Muscle of leg (tissue), 16 donors: ENCODE data around the gene DCLRE1C. TPM values are rescaled to one million over a fixed set of nuclear protein-coding genes. Genes with fewer than 3 reads are reported as not detected.
"Not testable (repeated sequence)": the region's sequence is repeated elsewhere in the genome, so short reads cannot be mapped to it uniquely, and the experiment has no call there.

ENCODE experiments used
- DNase-seq: peaks from one replicate; pipeline ENCODE4 v3.0.0; 2013
- H3K27ac ChIP-seq: one replicate; pipeline ENCODE4 v1.5.1; 2013; ENCODE audit warnings: mild to moderate bottlenecking, low read length, control low read depth
- H3K27me3 ChIP-seq: one replicate; pipeline ENCODE4 v1.6.1; 2013; ENCODE audit warnings: low read length; ENCODE audit not compliant: control insufficient read depth, insufficient read depth
- H3K36me3 ChIP-seq: one replicate; pipeline ENCODE4 v1.6.1; 2013; ENCODE audit warnings: low read length; ENCODE audit not compliant: control insufficient read depth, insufficient read depth
- H3K4me1 ChIP-seq: one replicate; pipeline ENCODE4 v1.6.1; 2013; ENCODE audit warnings: low read length; ENCODE audit not compliant: control insufficient read depth, insufficient read depth
- H3K4me3 ChIP-seq: one replicate; pipeline ENCODE4 v1.5.1; 2013; ENCODE audit warnings: low read length, control low read depth
- H3K9me3 ChIP-seq: replicated peaks from 2 replicates; pipeline ENCODE4 v1.6.1; 2013; ENCODE audit warnings: low read depth, low read length; ENCODE audit not compliant: control insufficient read depth
- WGBS: methylation state at CpG from one replicate; pipeline ENCODE4 v1.1.5; 2013; ENCODE audit warnings: missing lambda C conversion rate; ENCODE audit not compliant: insufficient coverage; 5-methylcytosine and 5-hydroxymethylcytosine counted together
- long read RNA-seq, 11 donors: transcript quantifications; one replicate each; lab custom pipeline, GENCODE V29; 2026
- polyA plus RNA-seq, 8 donors: library from polyadenylated mRNA; unstranded; fragments of 120-200 nt; gene quantifications; one replicate each; pipeline versions ENCODE4 v1.2.1 to v1.2.3, GENCODE V29; 2013; ENCODE audit warnings: inconsistent platforms in 1 of 8, low replicate concordance in 1 of 8; ENCODE audit not compliant: insufficient read length in 8 of 8, insufficient read depth in 1 of 8
- total RNA-seq: library from RNA; stranded (reverse); fragments of 120-200 nt; gene quantifications from one replicate; pipeline ENCODE4 v1.2.4, GENCODE V29; 2013

Gene DCLRE1C
- total RNA-seq = 9.2 TPM
- polyA plus RNA-seq = 10 to 100 TPM in 1 of 8 donors, 1 to 10 TPM in 7; 6.5 to 10.8 (median 7.3) TPM
- long read RNA-seq, donor 1 = 0 reads
- long read RNA-seq, donor 2, partial matches to known transcripts = 0 of 1 reads
- long read RNA-seq, donor 2, other reads (novel, unspliced or antisense) = 0 of 1 reads
- long read RNA-seq, donor 3 = 0 reads
- long read RNA-seq, donor 4 = 0 reads
- long read RNA-seq, donor 5 = 0 reads
- long read RNA-seq, donor 6, partial matches to known transcripts = 13 of 14 reads
- long read RNA-seq, donor 6, other reads (novel, unspliced or antisense) = 0 of 14 reads
- long read RNA-seq, donor 7 = 0 reads
- long read RNA-seq, donor 8, partial matches to known transcripts = 0 of 1 reads
- long read RNA-seq, donor 8, other reads (novel, unspliced or antisense) = 0 of 1 reads
- long read RNA-seq, donor 9 = 0 reads
- long read RNA-seq, donor 10, partial matches to known transcripts = 30 of 32 reads
- long read RNA-seq, donor 10, other reads (novel, unspliced or antisense) = 0 of 32 reads
- long read RNA-seq, donor 11, partial matches to known transcripts = 0 of 1 reads
- long read RNA-seq, donor 11, other reads (novel, unspliced or antisense) = 0 of 1 reads

DNA sequence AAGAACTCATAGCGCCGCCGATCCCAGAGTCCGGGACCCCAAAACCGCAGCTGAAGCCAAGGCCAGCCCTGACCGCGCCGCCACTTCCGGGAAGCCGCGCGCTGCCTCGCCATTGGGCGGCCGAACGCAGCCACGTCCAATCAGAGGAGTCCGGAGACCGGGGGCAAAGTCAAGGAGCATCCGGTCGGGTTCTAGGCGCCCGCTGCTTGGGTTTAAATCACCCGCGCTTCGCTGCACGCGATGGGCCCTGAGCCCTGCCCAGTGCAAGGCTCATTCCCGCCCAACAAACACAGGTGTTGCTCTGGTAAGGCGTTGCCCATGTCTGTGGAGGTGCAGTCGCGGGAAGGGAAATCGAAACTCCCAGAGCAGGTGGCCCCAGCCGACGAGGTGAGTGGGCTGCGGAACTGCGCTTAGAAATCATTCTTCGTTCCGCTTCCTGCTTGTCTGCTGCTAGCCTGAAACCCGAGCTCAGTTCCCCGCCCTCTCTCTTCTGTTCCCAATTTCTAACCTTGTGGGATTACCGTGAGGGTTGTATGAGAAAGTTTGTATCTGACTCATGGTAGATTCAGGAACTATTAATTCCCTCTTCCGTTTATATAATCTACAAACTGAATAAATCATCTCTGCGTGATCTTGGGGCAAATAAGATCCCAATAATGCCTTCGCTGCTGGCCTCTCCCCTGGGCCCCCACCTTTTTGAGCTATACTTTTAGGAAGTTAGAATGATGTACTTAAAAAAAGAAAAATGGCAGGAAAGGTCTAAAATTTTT is at the start of gene DCLRE1C:
TSS of gene DCLRE1C (minus strand) at position 96 of the 770 bp plus-strand sequence. CDS start at position 10, 86 bp downstream.
- 0% methylated on average over 35 of the region's 45 CpGs for WGBS
- peaks cover 14% of the 10 kb centered on the region for H3K4me1 ChIP-seq
- DNase-seq = peak; percentile 96

DNA sequence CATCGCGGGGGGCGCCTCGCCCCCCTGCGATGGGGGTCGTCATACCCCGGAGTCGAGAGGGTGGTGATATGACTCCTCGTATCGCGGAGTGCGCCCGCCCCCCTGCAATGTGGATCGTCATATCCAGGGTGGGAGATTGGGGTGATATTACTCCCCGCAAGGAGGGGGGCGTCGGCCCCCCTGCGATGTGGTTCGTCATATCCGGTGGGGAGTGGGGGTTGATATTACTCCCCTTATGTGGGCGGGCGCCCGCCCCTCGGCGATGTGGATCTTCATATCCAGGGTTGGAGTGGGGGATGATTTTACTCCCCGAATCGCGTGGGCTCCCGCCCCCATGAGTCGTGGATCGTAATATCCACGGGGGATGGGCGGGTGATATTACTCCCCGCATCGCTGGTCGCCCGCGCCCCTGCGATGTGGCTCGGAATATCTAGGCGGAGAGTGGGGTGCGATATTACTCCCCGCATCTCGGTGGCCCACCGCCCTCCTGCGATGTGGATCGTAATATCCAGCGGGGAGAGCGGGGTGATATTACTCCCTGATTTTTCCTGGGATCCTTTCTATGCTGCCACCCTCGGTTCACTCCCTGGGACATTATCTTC is 42.2 kb upstream of the DCLRE1C start:
- Histone ChIP-seq H3K27ac (no peak overlapping the region), H3K9me3 (no peaks in the 10 kb centered on the region), H3K36me3 (no peaks in the 10 kb centered on the region), H3K27me3 (no peaks in the 10 kb centered on the region), H3K4me3 (no peak overlapping the region), H3K4me1 (no peaks in the 10 kb centered on the region)
- WGBS = 63% methylated on average over 38 of the region's 50 CpGs
- no peak for DNase-seq

More for the DNA sequence above, at the start of gene DCLRE1C:
- no peaks in the 10 kb centered on the region for H3K27me3 ChIP-seq
- peak within 1 kb of the TSS; percentile 95 for H3K27ac ChIP-seq
- H3K4me3 ChIP-seq = peak within 1 kb of the TSS; percentile 91
- no peaks in the 10 kb centered on the region for H3K9me3 ChIP-seq
- no peaks in the 10 kb centered on the region for H3K36me3 ChIP-seq

DNA sequence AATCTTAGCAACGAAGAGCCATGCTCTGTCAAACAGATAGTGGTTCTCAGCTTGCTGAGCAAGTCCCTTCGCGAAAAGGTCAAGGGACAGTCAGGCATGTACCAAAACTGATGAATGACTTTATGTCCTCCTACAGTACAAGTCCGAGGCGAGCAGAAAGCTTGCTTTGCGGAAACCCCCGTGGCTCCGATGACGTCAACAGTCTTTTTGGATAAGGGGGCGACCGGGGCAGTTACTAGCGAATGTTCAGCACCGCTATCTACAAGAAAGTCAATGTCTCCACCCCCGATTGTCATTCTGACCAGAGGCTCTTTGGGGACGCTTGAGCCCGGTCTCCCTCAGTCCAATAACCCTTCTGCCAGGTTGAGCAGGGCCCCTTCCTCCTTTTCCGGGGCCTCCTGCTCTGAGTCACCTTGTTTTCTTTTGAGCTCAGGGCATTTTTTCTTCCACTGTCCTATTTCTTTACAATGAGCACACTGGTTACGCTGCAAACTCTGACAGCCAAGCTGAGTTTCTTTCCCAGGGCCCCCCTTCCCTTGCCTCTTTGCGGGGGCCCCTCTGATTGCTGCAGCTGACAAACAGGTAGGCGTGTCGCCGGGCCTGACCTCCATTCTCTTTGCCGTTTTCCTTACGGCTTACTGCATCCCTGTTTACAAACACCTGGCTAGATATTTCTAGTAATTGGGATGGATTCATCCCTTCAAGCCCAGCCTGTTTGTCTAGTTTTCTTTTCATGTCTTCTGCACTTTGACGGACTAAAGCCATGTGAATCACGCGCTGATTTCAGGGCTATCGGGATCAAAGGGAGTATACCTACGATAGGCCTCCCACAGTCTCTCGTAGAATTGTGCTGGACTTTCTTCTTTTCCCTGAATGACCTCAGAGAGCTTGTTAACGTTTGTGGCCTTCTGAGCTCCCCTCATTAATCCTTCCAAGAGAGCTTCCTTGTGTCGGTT is 39.9 kb upstream of the DCLRE1C start:
- not testable (repeated sequence) for H3K36me3 ChIP-seq, H3K27ac ChIP-seq, H3K4me3 ChIP-seq, H3K27me3 ChIP-seq, H3K4me1 ChIP-seq, H3K9me3 ChIP-seq, DNase-seq
- WGBS = 69% methylated on average over 27 of the region's 32 CpGs

DNA sequence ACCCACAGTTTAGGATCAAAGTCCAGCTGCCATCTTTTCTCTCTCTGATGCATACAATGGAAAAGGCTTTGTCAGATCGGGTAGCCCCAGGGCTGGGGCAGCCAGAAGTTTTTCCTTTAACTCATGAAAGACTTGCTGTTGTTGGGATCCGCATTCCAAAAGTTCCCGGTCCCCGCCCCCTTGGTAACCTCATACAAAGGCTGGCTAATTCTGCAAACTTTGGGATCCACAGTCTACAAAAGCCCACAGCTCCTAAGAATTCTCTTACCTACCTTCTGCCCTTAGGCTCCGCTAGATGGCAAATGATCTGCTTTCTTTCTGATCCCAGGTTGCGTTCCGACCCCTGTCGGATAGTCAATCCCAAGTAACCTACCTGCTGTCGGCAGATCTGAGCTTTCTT is 38.4 kb upstream of the DCLRE1C start:
- not testable (repeated sequence) for H3K36me3 ChIP-seq, H3K27ac ChIP-seq, DNase-seq, H3K27me3 ChIP-seq, H3K9me3 ChIP-seq, H3K4me1 ChIP-seq, H3K4me3 ChIP-seq
- WGBS = 75% methylated on average over 8 of the region's 9 CpGs

DNA sequence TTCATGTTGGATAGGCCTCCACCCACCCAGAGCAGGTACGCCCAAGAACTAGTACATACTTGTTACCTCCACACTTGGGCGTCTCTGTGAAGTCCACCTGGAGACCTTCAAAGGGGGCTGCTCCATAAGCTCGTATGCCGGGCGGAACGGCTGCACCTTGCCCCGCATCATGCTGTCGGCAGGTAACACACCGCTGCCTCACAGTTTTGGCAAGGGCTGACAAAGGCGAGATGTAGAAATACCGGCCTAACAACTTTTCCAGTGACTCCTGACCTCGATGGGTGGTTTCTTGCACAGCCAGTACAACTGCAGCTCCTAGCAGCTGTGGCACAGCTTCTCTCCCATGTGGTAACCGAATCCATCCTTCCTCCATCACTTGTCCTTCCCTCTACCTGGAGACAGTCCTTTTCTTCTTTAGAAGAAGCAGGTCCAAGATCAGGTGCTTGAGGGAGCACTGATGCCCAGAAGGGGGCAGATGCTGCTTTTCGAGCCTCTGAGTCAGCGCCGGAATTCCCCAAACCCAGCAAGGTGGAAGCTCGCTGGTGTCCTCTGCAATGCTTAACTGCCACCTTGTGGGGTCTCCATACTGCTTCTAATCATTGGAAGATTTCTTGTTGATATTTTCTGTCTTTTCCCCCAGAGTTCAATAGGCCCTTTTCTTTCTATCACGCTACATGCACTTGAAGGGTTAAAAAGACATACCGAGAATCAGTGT is 37.3 kb upstream of the DCLRE1C start:
- not testable (repeated sequence) for H3K4me1 ChIP-seq, H3K27ac ChIP-seq, H3K36me3 ChIP-seq, H3K4me3 ChIP-seq, H3K9me3 ChIP-seq, H3K27me3 ChIP-seq
- WGBS = 70% methylated on average over 16 of the region's 19 CpGs
- DNase-seq = peak; percentile 5

DNA sequence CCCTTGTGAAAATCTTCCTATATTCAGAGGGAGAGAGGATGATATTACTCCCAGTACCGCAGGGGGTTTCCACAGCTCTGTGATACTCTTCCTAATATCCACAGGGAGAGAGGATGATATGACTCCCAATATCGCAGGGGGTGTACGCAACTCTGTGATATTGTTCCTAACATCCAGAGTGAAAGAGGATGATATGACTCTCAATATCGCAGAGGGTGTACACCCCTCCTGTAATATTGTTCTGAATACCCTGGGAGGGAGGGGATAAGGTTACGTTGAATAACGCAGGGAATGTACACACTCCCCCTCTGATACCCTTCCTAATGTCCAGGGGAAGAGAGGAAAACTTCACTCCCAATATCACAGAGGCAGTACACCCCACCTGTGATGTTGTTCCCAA is 35.7 kb upstream of the DCLRE1C start:
- H3K27ac ChIP-seq, H3K4me3 ChIP-seq, DNase-seq, H3K36me3 ChIP-seq, H3K4me1 ChIP-seq, H3K27me3 ChIP-seq, H3K9me3 ChIP-seq: not testable (repeated sequence)
- no CpG with 5 or more reads among the region's 6 CpGs for WGBS

DNA sequence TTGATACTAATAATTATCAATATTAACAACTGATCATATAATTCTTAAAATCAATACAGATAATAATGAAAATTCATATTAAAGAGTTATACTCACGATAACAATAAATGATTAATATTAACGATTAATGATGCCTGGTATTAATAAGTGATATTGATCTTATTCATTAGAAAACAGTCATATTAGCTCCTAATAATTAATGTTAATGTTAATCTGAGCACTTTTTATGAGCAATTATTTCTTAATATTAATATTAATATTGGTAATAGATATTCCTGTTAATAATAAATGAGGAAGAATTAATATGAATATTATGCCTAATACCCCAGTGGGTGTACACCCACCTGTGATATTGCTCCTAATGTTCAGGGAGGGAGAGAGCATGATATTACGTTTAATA is 28.8 kb upstream of the DCLRE1C start:
- Histone ChIP-seq H3K27ac (no peak overlapping the region), H3K4me3 (no peak overlapping the region), H3K36me3 (no peaks in the 10 kb centered on the region), H3K9me3 (peaks cover 2% of the 10 kb centered on the region), H3K4me1 (no peaks in the 10 kb centered on the region), H3K27me3 (no peaks in the 10 kb centered on the region)
- DNase-seq = no peak
- no CpG with 5 or more reads among the region's 3 CpGs for WGBS

DNA sequence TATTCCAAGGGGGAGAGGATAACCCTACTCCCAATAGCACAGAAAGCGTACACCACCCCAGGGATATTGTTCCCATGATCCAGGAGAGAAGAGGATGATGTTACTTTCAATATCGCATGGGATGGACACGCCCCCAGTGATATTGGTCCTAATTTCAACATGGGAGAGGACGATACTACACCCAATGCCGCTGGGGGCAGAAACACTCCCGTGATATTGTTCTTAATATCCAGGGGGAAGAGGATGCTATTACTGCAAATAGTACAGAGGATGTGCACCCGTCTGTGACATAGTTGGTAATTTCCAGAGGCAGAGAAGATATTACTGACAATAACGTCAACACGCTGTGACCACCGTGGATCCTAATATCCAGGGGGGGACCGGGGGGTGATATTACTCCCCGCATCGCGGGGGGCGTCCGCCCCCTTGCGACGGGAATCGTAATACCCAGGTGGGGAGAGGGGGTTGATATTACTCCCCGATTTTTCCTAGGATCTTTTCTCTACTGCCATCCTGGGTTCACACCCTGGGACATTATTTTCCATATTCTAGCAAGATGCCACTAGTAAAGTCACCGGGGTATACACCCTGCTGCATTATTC is 21.9 kb upstream of the DCLRE1C start:
- H3K27ac ChIP-seq = no peak overlapping the region
- H3K9me3 ChIP-seq = peaks cover 2% of the 10 kb centered on the region
- WGBS = 44% methylated on average over 7 of the region's 21 CpGs
- no peaks in the 10 kb centered on the region for H3K4me1 ChIP-seq
- no peaks in the 10 kb centered on the region for H3K27me3 ChIP-seq
- no peak for DNase-seq
- H3K36me3 ChIP-seq = no peaks in the 10 kb centered on the region
- no peak overlapping the region for H3K4me3 ChIP-seq
